ENCODE measurements around the gene SAMD4A.

The SAMD4A gene

DNA sequence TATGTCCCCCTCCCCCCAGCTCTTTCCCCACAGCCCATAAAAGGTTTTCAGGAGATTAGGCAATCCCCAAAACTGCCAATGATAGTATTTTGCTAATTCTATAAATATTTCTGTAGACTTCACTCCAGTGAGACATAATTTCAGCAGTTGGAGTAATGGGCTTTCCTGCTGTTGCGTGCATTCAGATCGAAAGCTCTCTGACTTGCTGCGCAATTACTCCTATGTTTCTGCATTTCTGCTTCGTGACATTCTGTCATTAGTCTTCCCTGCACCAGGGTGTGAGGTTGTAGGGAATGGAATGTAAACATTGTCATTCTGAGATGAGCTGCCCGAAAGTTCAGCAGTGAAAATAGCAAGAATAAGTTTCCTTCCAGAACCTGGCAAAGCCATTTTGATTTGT lies 58.2 kb downstream of the SAMD4A start:
- DNase-seq (ENCODE audit: low spot score): no peak
- no peak overlapping the region for H3K4me3 ChIP-seq (ENCODE audit: severe bottlenecking)

DNA sequence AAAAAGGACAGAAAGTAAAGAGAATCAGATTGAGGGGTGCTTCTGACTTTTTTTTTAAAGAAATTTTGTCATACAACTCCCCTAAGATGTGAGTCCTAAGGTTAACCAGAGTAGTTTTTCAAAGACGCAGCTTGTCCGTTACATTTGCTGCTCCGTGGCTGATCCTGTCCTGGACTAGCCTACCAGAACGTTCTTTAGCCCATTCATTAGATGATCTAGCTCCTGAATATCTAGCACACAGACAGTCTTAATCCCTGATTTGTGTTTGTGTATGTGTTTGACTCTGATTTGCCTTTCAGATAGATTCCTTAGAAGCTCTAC lies 60.3 kb downstream of the SAMD4A start:
- Histone ChIP-seq H3K9me3 (ENCODE audit: severe bottlenecking) (no peaks in the 10 kb centered on the region), H3K27me3 (ENCODE audit: insufficient read depth, poor library complexity, severe bottlenecking) (no peaks in the 10 kb centered on the region), H3K4me1 (ENCODE audit: insufficient read depth, poor library complexity, severe bottlenecking) (peaks cover 16% of the 10 kb centered on the region), H3K4me3 (ENCODE audit: severe bottlenecking) (no peak overlapping the region), H3K36me3 (ENCODE audit: low read depth) (peaks cover 25% of the 10 kb centered on the region), H3K27ac (ENCODE audit: poor library complexity, severe bottlenecking) (no peak overlapping the region)
- ATAC-seq (ENCODE audit: low read depth): no peak
- DNase-seq (ENCODE audit: low spot score): no peak
- TF ChIP-seq CTCF (IDR thresholded peaks at IDR 0.05; ENCODE audit: poor library complexity, severe bottlenecking): no peak

More for the DNA sequence above, 58.2 kb downstream of the SAMD4A start:
- H3K4me1 ChIP-seq (ENCODE audit: insufficient read depth, poor library complexity, severe bottlenecking): peaks cover 19% of the 10 kb centered on the region
- H3K27ac ChIP-seq (ENCODE audit: poor library complexity, severe bottlenecking): no peak overlapping the region
- H3K9me3 ChIP-seq (ENCODE audit: severe bottlenecking): no peaks in the 10 kb centered on the region
- ATAC-seq (ENCODE audit: low read depth): peak; percentile 43
- no peak for TF ChIP-seq CTCF (IDR thresholded peaks at IDR 0.05; ENCODE audit: poor library complexity, severe bottlenecking)
- H3K27me3 ChIP-seq (ENCODE audit: insufficient read depth, poor library complexity, severe bottlenecking): no peaks in the 10 kb centered on the region
- H3K36me3 ChIP-seq (ENCODE audit: low read depth): peaks cover 9% of the 10 kb centered on the region

- Histone ChIP-seq H3K36me3 (ENCODE audit: low read depth) (peaks cover 30% of the 10 kb centered on the region), H3K4me1 (ENCODE audit: insufficient read depth, poor library complexity, severe bottlenecking) (peaks cover 16% of the 10 kb centered on the region), H3K4me3 (ENCODE audit: severe bottlenecking) (no peak overlapping the region), H3K9me3 (ENCODE audit: severe bottlenecking) (no peaks in the 10 kb centered on the region), H3K27me3 (ENCODE audit: insufficient read depth, poor library complexity, severe bottlenecking) (no peaks in the 10 kb centered on the region), H3K27ac (ENCODE audit: poor library complexity, severe bottlenecking) (no peak overlapping the region)
- no peak for TF ChIP-seq CTCF (IDR thresholded peaks at IDR 0.05; ENCODE audit: poor library complexity, severe bottlenecking)
- DNase-seq (ENCODE audit: low spot score): no peak
- no peak for ATAC-seq (ENCODE audit: low read depth)
Observed at GRCh38 chr14:54627540-54628363, 60.8 kb downstream of the SAMD4A start.

GRCh38 chr14:54629183-54629582 lies 62.3 kb downstream of the SAMD4A start:
- H3K27ac ChIP-seq (ENCODE audit: poor library complexity, severe bottlenecking): no peak overlapping the region
- no peak overlapping the region for H3K4me3 ChIP-seq (ENCODE audit: severe bottlenecking)
- H3K9me3 ChIP-seq (ENCODE audit: severe bottlenecking): no peaks in the 10 kb centered on the region
- TF ChIP-seq CTCF (IDR thresholded peaks at IDR 0.05; ENCODE audit: poor library complexity, severe bottlenecking): no peak
- DNase-seq (ENCODE audit: low spot score): no peak
- no peaks in the 10 kb centered on the region for H3K27me3 ChIP-seq (ENCODE audit: insufficient read depth, poor library complexity, severe bottlenecking)
- ATAC-seq (ENCODE audit: low read depth): no peak
- peaks cover 15% of the 10 kb centered on the region for H3K4me1 ChIP-seq (ENCODE audit: insufficient read depth, poor library complexity, severe bottlenecking)
- H3K36me3 ChIP-seq (ENCODE audit: low read depth): peaks cover 31% of the 10 kb centered on the region

- peaks cover 9% of the 10 kb centered on the region for H3K4me1 ChIP-seq (ENCODE audit: insufficient read depth, poor library complexity, severe bottlenecking)
- H3K27me3 ChIP-seq (ENCODE audit: insufficient read depth, poor library complexity, severe bottlenecking): no peaks in the 10 kb centered on the region
- DNase-seq (ENCODE audit: low spot score): no peak
- peaks cover 31% of the 10 kb centered on the region for H3K36me3 ChIP-seq (ENCODE audit: low read depth)
- ATAC-seq (ENCODE audit: low read depth): no peak
- no peak overlapping the region for H3K4me3 ChIP-seq (ENCODE audit: severe bottlenecking)
- no peak for TF ChIP-seq CTCF (IDR thresholded peaks at IDR 0.05; ENCODE audit: poor library complexity, severe bottlenecking)
- no peaks in the 10 kb centered on the region for H3K9me3 ChIP-seq (ENCODE audit: severe bottlenecking)
- no peak overlapping the region for H3K27ac ChIP-seq (ENCODE audit: poor library complexity, severe bottlenecking)
Observed at GRCh38 chr14:54629635-54630360, 62.9 kb downstream of the SAMD4A start.

All from RWPE2 (cell line).